Esophagus squamous epithelium (tissue), 5 donors: ENCODE results near the gene KRTAP9-6. TPM values are rescaled to one million over a fixed set of nuclear protein-coding genes. Genes with fewer than 3 reads are reported as not detected.

Experiments used
- DNase-seq: peaks from one replicate; lab custom pipeline; 2025; lab: John Stamatoyannopoulos, UW
- H3K27ac ChIP-seq, 4 donors: fragments of 200-600 bp; sonication (generic); one replicate each; pipeline ENCODE4 v1.5.1; 2016 to 2019; ENCODE audit warnings: mild to moderate bottlenecking in 1 of 4
- H3K27me3 ChIP-seq, 4 donors: fragments of 200-600 bp; sonication (generic); 1 replicate in 3 of 4; 2 replicates in 1 of 4; pipeline versions ENCODE4 v1.5.1 to v1.6.0; 2017 to 2021; ENCODE audit warnings: antibody characterized with exemption in 1 of 4
- H3K36me3 ChIP-seq, 3 donors: fragments of 200-600 bp; sonication (generic); one replicate each; pipeline ENCODE4 v1.5.1; 2016 to 2019
- H3K4me1 ChIP-seq, 3 donors: fragments of 200-600 bp; sonication (generic); one replicate each; pipeline ENCODE4 v1.5.1; 2017 to 2019
- H3K4me3 ChIP-seq, 4 donors: fragments of 200-600 bp; sonication (generic); 1 replicate in 3 of 4; 2 replicates in 1 of 4; pipeline ENCODE4 v1.5.1; 2016 to 2019; ENCODE audit warnings: mild to moderate bottlenecking in 2 of 4, moderate library complexity in 1 of 4
- H3K9me3 ChIP-seq, 3 donors: fragments of 200-600 bp; sonication (generic); one replicate each; pipeline ENCODE4 v1.5.1; 2016 to 2019
- POLR2A ChIP-seq, 4 donors: fragments of 450-650 bp; IDR thresholded peaks; one replicate each; pipeline ENCODE4 v1.6.1; 2017; ENCODE audit warnings: antibody characterized with exemption in 4 of 4, mild to moderate bottlenecking in 4 of 4, moderate library complexity in 3 of 4
- WGBS, 2 donors: methylation state at CpG; one replicate each; pipeline ENCODE4 v1.1.5; 2018; 5-methylcytosine and 5-hydroxymethylcytosine counted together
- intact Hi-C: fragments of 100-400 bp; cut with DNase I; formaldehyde crosslinking; loops from one replicate; pipeline ENCODE4 v1.15.0; 2022
- total RNA-seq, 4 donors: library from RNA; depleted of rRNA; stranded (reverse); fragments of >200 nt; gene quantifications; one replicate each; pipeline ENCODE4 v1.1.0, GENCODE V29; 2016
- TF ChIP-seq, protein P1 (sequence below), 6 experiments: fragments of 450-650 bp in 4 of 6; fragments of 200-600 bp in 2 of 6; sonication (generic) in 2 of 6; IDR thresholded peaks; one replicate each; pipeline ENCODE4 v1.5.1; 2016 to 2019; ENCODE audit warnings: antibody characterized with exemption in 6 of 6, mild to moderate bottlenecking in 4 of 6, moderate library complexity in 4 of 6
- donor health status: DM: yes; HTN: yes; CAD: no.

Gene KRTAP9-6
- total RNA-seq, 4 donors from 2014 or later = not detected

- Histone ChIP-seq H3K36me3 (no peaks in the 10 kb centered on the region), H3K27ac (no peak overlapping the region), H3K4me1 (no peaks in the 10 kb centered on the region), H3K4me3 (no peak overlapping the region), H3K27me3 (peaks cover 0 to 5% (median 0%) of the 10 kb centered on the region in 4 donors), H3K9me3 (no peaks in the 10 kb centered on the region)
- DNase-seq = no peak
- no peak for TF ChIP-seq POLR2A (IDR thresholded peaks at IDR 0.05)
- TF ChIP-seq, protein P1, sequence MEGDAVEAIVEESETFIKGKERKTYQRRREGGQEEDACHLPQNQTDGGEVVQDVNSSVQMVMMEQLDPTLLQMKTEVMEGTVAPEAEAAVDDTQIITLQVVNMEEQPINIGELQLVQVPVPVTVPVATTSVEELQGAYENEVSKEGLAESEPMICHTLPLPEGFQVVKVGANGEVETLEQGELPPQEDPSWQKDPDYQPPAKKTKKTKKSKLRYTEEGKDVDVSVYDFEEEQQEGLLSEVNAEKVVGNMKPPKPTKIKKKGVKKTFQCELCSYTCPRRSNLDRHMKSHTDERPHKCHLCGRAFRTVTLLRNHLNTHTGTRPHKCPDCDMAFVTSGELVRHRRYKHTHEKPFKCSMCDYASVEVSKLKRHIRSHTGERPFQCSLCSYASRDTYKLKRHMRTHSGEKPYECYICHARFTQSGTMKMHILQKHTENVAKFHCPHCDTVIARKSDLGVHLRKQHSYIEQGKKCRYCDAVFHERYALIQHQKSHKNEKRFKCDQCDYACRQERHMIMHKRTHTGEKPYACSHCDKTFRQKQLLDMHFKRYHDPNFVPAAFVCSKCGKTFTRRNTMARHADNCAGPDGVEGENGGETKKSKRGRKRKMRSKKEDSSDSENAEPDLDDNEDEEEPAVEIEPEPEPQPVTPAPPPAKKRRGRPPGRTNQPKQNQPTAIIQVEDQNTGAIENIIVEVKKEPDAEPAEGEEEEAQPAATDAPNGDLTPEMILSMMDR (IDR thresholded peaks at IDR 0.05) = no peak
- intact Hi-C loops = no loop called here
- WGBS, 2 donors = 40 to 47% methylated on average over 3 of the region's 3 CpGs
Measured at GRCh38 chr17:41284043-41284442, 18.9 kb downstream of the KRTAP9-6 start.

DNA sequence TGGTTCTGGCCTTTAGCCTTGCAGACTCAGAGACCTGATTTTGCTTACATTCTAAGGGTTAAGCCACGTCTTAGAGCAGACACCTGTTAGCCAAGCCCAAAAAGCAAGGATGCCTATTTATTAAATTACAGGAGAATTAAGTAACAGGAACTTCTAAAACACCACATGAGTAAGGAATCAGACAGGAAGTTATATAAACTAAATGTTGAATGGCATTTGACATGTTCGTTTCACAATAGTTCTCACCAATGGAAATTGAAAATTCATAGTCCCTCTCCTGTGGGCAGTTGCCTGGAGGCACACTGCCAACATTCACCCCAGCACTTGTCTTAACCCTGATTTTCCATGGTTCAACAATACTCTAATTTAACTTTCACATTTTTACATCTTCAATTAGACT is 19.4 kb downstream of the KRTAP9-6 start:
- H3K9me3 ChIP-seq = no peaks in the 10 kb centered on the region
- no peaks in the 10 kb centered on the region for H3K4me1 ChIP-seq
- no peak overlapping the region for H3K27ac ChIP-seq
- no peak for TF ChIP-seq POLR2A (IDR thresholded peaks at IDR 0.05)
- TF ChIP-seq, protein P1 (IDR thresholded peaks at IDR 0.05) = no peak
- no peak for DNase-seq
- H3K4me3 ChIP-seq = no peak overlapping the region
- H3K27me3 ChIP-seq = peaks cover 0 to 6% (median 0%) of the 10 kb centered on the region in 4 donors
- intact Hi-C loops = no loop called here
- WGBS, 2 donors = 37 to 41% methylated on average over 2 of the region's 2 CpGs
- no peaks in the 10 kb centered on the region for H3K36me3 ChIP-seq

DNA sequence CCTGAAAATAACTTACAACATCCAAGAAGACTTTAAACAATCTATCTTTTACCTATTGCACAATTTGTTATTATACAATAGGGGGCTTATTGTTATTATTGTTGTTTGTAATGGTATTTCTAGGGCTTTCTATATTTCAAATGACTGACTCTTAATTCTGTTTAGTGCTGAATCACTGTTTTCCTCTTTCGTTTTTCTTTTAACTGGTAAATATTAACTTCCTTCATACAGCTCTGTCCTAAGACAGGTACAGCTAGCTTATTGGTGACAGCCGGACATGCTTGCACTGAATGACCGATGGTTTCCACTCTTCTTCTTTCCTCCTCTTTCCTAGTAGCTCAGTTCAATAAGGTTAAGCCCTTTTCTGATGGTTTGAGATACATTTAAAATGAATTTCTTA is 21.9 kb downstream of the KRTAP9-6 start:
- no peak overlapping the region for H3K27ac ChIP-seq
- peaks cover 0 to 5% (median 0%) of the 10 kb centered on the region in 4 donors for H3K27me3 ChIP-seq
- no peak for TF ChIP-seq POLR2A (IDR thresholded peaks at IDR 0.05)
- no peak overlapping the region for H3K4me3 ChIP-seq
- no peak for DNase-seq
- no peaks in the 10 kb centered on the region for H3K36me3 ChIP-seq
- intact Hi-C loops = no loop called here
- WGBS, 2 donors = 73 to 83% methylated on average over 3 of the region's 3 CpGs
- peaks cover 0 to 14% (median 0%) of the 10 kb centered on the region in 3 donors for H3K4me1 ChIP-seq
- no peaks in the 10 kb centered on the region for H3K9me3 ChIP-seq

DNA sequence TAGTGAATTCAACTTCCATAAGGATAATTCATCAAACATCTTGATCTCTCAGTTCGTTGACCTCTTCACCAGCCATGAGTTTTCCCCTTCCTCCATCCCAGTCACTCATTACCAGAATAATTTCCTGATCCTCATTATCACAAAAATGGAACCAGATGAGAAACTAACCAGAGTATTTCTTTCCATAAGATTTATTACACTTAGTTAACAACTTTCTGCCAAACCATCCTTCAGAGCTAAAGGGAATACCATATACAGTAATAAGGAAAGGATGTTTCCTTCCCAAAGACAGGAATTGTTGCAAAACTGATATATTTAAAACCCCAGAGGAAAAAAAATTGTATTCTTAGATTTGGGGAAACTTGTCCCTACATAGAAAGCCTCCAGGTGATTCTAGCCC is 28.8 kb downstream of the KRTAP9-6 start:
- peaks cover 0 to 5% (median 0%) of the 10 kb centered on the region in 4 donors for H3K27me3 ChIP-seq
- intact Hi-C loops = no loop called here
- WGBS, 2 donors = 57 to 88% methylated on average over 1 of the region's 1 CpG
- DNase-seq = no peak
- no peak overlapping the region for H3K4me3 ChIP-seq
- TF ChIP-seq, protein P1 (IDR thresholded peaks at IDR 0.05) = no peak
- TF ChIP-seq POLR2A (IDR thresholded peaks at IDR 0.05) = no peak
- H3K36me3 ChIP-seq = no peaks in the 10 kb centered on the region
- H3K9me3 ChIP-seq = no peaks in the 10 kb centered on the region
- peaks cover 0 to 22% (median 0%) of the 10 kb centered on the region in 3 donors for H3K4me1 ChIP-seq
- no peak overlapping the region for H3K27ac ChIP-seq

- Histone ChIP-seq H3K27ac (no peak overlapping the region), H3K27me3 (no peaks in the 10 kb centered on the region), H3K4me1 (peaks cover 0 to 21% (median 2%) of the 10 kb centered on the region in 3 donors), H3K36me3 (no peaks in the 10 kb centered on the region), H3K4me3 (no peak overlapping the region), H3K9me3 (no peaks in the 10 kb centered on the region)
- intact Hi-C loops = no loop called here
- no peak for DNase-seq
- TF ChIP-seq, protein P1 (IDR thresholded peaks at IDR 0.05) = no peak
- no peak for TF ChIP-seq POLR2A (IDR thresholded peaks at IDR 0.05)
- 21 to 35% methylated on average over 1 of the region's 1 CpG for WGBS, 2 donors
Measured at GRCh38 chr17:41296846-41297245, 31.7 kb downstream of the KRTAP9-6 start.
